HCT116 (cell line): ENCODE measurements around the gene DHRSX. TPM values are rescaled to one million over a fixed set of nuclear protein-coding genes. Genes with fewer than 3 reads are reported as not detected.

Experiments
- ATAC-seq: fragments of 200-7000 bp; cut with Tn5 transposase; 2 replicates; pipeline ENCODE4 v1.9.1; 2020; ENCODE audit warnings: mild to moderate bottlenecking, moderate library complexity
- BruUV-seq: library from RNA; stranded (reverse); fragments of 400-500 nt; replicated peaks from 2 replicates; lab custom pipeline; 2021; lab: Mats Ljungman, UMichigan
- CTCF ChIA-PET: fragments of 300-600 bp; sonication (Branson Sonifier 250); formaldehyde crosslinking; loops from one replicate; lab custom pipeline; 2021; ENCODE audit warnings: antibody characterized with exemption; lab: Charles Lee
- POLR2A ChIA-PET: fragments of 300-600, 350-600 bp; sonication (Branson Sonifier 250); formaldehyde crosslinking; loops from one replicate; lab custom pipeline; 2021; ENCODE audit warnings: antibody characterized with exemption; lab: Charles Lee
- RAD21 ChIA-PET, 2 experiments: fragments of 300-600 bp; sonication (Branson Sonifier 250); formaldehyde crosslinking; loops; one replicate each; lab custom pipeline; 2023; ENCODE audit warnings: low total read pairs in 2 of 2; ENCODE audit not compliant: uncharacterized antibody in 2 of 2, unreplicated experiment in 2 of 2, low non-redundant PET in 1 of 2; lab: Charles Lee
- DNase-seq: peaks from one replicate; pipeline ENCODE4 v3.0.0-alpha.2; 2010; ENCODE audit warnings: low read depth, low spot score
- H2AFZ ChIP-seq: fragments of 200-600 bp; shearing (Covaris generic), sonication (generic); 2 replicates; pipeline ENCODE4 v1.6.1; 2017; ENCODE audit warnings: low read depth, mixed run types, mixed read lengths, antibody characterized with exemption, low read length; ENCODE audit not compliant: poor library complexity, severe bottlenecking
- H3K27ac ChIP-seq: 2 replicates; pipeline ENCODE4 v1.5.1; 2012; ENCODE audit warnings: low read depth, low read length
- H3K27me3 ChIP-seq: fragments of 200-600 bp; sonication (generic); 2 replicates; pipeline ENCODE4 v1.6.1; 2016; ENCODE audit warnings: mixed run types, low read length, mixed read lengths; ENCODE audit not compliant: insufficient read depth
- H3K36me3 ChIP-seq, 2 experiments: fragments of 200-500 bp in 1 of 2; fragments of 200-600 bp in 1 of 2; sonication (Bioruptor generic) in 1 of 2; sonication (generic) in 1 of 2; 2 replicates each; pipeline versions ENCODE4 v1.5.1 to v1.6.1; 2014 to 2016; ENCODE audit warnings: low read length in 2 of 2, inconsistent platforms in 1 of 2, mixed read lengths in 1 of 2, mixed run types in 1 of 2; ENCODE audit not compliant: insufficient read depth in 2 of 2, control insufficient read depth in 1 of 2
- H3K4me1 ChIP-seq, 2 experiments: fragments of 200-600 bp in 1 of 2; sonication (generic) in 1 of 2; 2 replicates each; pipeline versions ENCODE4 v1.5.1 to v1.6.1; 2012 to 2017; ENCODE audit warnings: low read length in 2 of 2, inconsistent platforms in 1 of 2, mild to moderate bottlenecking in 1 of 2, mixed read lengths in 1 of 2, mixed run types in 1 of 2, moderate library complexity in 1 of 2; ENCODE audit not compliant: insufficient read depth in 2 of 2, control insufficient read depth in 1 of 2
- H3K4me2 ChIP-seq: fragments of 200-600 bp; sonication (generic); 2 replicates; pipeline ENCODE4 v1.6.1; 2017; ENCODE audit warnings: mixed run types, low read length, mixed read lengths
- H3K4me3 ChIP-seq, 2 experiments: fragments of 200-600 bp in 1 of 2; sonication (generic) in 1 of 2; replicated peaks in 1 of 2; 2 replicates each; pipeline ENCODE4 v1.5.1; 2011 to 2016; ENCODE audit warnings: low read length in 2 of 2, control low read depth in 1 of 2, low read depth in 1 of 2, mild to moderate bottlenecking in 1 of 2, mixed read lengths in 1 of 2, mixed run types in 1 of 2
- H3K79me2 ChIP-seq: fragments of 200-600 bp; sonication (generic); 2 replicates; pipeline ENCODE4 v1.6.1; 2017; ENCODE audit warnings: mild to moderate bottlenecking, mixed run types, low read length, moderate library complexity, mixed read lengths; ENCODE audit not compliant: insufficient read depth
- H3K9ac ChIP-seq: fragments of 200-600 bp; sonication (generic); 2 replicates; pipeline ENCODE4 v1.6.1; 2016; ENCODE audit warnings: low read length, mixed read lengths
- H3K9me2 ChIP-seq: fragments of 200-600 bp; sonication (generic), shearing (Covaris generic); 2 replicates; pipeline ENCODE4 v1.6.1; 2017; ENCODE audit warnings: mixed run types, mild to moderate bottlenecking, moderate library complexity; ENCODE audit not compliant: insufficient read depth
- H3K9me3 ChIP-seq, 2 experiments: fragments of 200-500 bp in 1 of 2; fragments of 200-600 bp in 1 of 2; sonication (Bioruptor generic) in 1 of 2; sonication (generic) in 1 of 2; 2 replicates each; pipeline ENCODE4 v1.6.1; 2014 to 2017; ENCODE audit warnings: low read length in 2 of 2, mixed read lengths in 2 of 2, inconsistent platforms in 1 of 2, low read depth in 1 of 2, mild to moderate bottlenecking in 1 of 2, mixed run types in 1 of 2, moderate library complexity in 1 of 2; ENCODE audit not compliant: control insufficient read depth in 1 of 2, insufficient read depth in 1 of 2
- H4K20me1 ChIP-seq: fragments of 200-600 bp; sonication (generic), shearing (Covaris generic); 2 replicates; pipeline ENCODE4 v1.6.1; 2017; ENCODE audit warnings: mixed run types, mild to moderate bottlenecking, moderate library complexity; ENCODE audit not compliant: insufficient read depth
- ATF3 ChIP-seq: IDR thresholded peaks from 2 replicates; pipeline ENCODE4 v1.6.1; 2012
- CEBPB ChIP-seq: IDR thresholded peaks from 2 replicates; pipeline ENCODE4 v1.6.1; 2012; ENCODE audit warnings: low read depth
- EGR1 ChIP-seq: IDR thresholded peaks from 2 replicates; pipeline ENCODE4 v1.6.1; 2012; ENCODE audit warnings: low read depth
- ELF1 ChIP-seq: IDR thresholded peaks from 2 replicates; pipeline ENCODE4 v1.6.1; 2012; ENCODE audit warnings: low read depth, borderline replicate concordance
- EZH2 ChIP-seq: fragments of 200-600 bp; sonication (generic); IDR thresholded peaks from 2 replicates; pipeline ENCODE4 v1.6.1; 2017; ENCODE audit warnings: antibody characterized with exemption, mixed run types
- EZH2phosphoT487 ChIP-seq: fragments of 200-600 bp; IDR thresholded peaks from 2 replicates; pipeline ENCODE4 v1.6.1; 2018; ENCODE audit warnings: antibody characterized with exemption, borderline replicate concordance
- FOSL1 ChIP-seq: IDR thresholded peaks from 2 replicates; pipeline ENCODE4 v1.6.1; 2012; ENCODE audit warnings: low read depth
- JUND ChIP-seq: IDR thresholded peaks from 2 replicates; pipeline ENCODE4 v1.6.1; 2012
- POLR2A ChIP-seq: IDR thresholded peaks from 2 replicates; pipeline ENCODE4 v1.7.0; 2011; ENCODE audit warnings: borderline replicate concordance; ENCODE audit not compliant: insufficient read depth, insufficient read length; ENCODE audit errors: extremely low read depth
- POLR2AphosphoS5 ChIP-seq: IDR thresholded peaks from 2 replicates; pipeline ENCODE4 v1.6.1; 2011; ENCODE audit warnings: mild to moderate bottlenecking, low read depth, low read length, moderate library complexity
- RAD21 ChIP-seq: IDR thresholded peaks from 2 replicates; pipeline ENCODE4 v1.6.1; 2012; ENCODE audit warnings: low read depth, mild to moderate bottlenecking
- SP1 ChIP-seq: IDR thresholded peaks from 2 replicates; pipeline ENCODE4 v1.6.1; 2012; ENCODE audit warnings: low read depth
- YY1 ChIP-seq: IDR thresholded peaks from 2 replicates; pipeline ENCODE4 v1.6.1; 2011; ENCODE audit warnings: low read length, low read depth, moderate library complexity, mild to moderate bottlenecking; ENCODE audit not compliant: insufficient replicate concordance; ENCODE audit errors: extremely low read depth
- ZBTB33 ChIP-seq: IDR thresholded peaks from 2 replicates; pipeline ENCODE4 v1.6.1; 2011; ENCODE audit warnings: mild to moderate bottlenecking, low read length, moderate library complexity; ENCODE audit not compliant: insufficient replicate concordance; ENCODE audit errors: extremely low read depth
- ZFX ChIP-seq: fragments of 450-650 bp; IDR thresholded peaks from 2 replicates; pipeline ENCODE4 v1.6.1; 2017
- ZNF274 ChIP-seq: fragments of 200-500 bp; sonication (Bioruptor generic); IDR thresholded peaks from 2 replicates; pipeline ENCODE4 v1.6.1; 2014; ENCODE audit warnings: mild to moderate bottlenecking, low read depth, low read length, inconsistent platforms
- intact Hi-C: fragments of 100-400 bp; cut with micrococcal nuclease; formaldehyde crosslinking; loops from 2 replicates; pipeline ENCODE4 v1.10.0; 2022
- total RNA-seq: library from RNA; stranded (reverse); gene quantifications from one replicate; pipeline ENCODE4 v1.2.1, GENCODE V29; 2021; ENCODE audit not compliant: unreplicated experiment
- TF ChIP-seq, protein P1 (sequence below), 3 experiments: fragments of 200-600 bp in 1 of 3; sonication (generic) in 1 of 3; IDR thresholded peaks in 2 of 3; conservative IDR thresholded peaks in 1 of 3; 2 replicates each; pipeline ENCODE4 v1.5.1; 2012 to 2017; ENCODE audit warnings: low read depth in 2 of 3, low read length in 2 of 3, antibody characterized with exemption in 1 of 3, borderline replicate concordance in 1 of 3, control low read depth in 1 of 3, mild to moderate bottlenecking in 1 of 3, mixed read lengths in 1 of 3, mixed run types in 1 of 3, moderate library complexity in 1 of 3; ENCODE audit not compliant: insufficient read depth in 1 of 3

The DHRSX gene
- total RNA-seq, 1 experiment from 2014 or later: 11.9 TPM

DNA sequence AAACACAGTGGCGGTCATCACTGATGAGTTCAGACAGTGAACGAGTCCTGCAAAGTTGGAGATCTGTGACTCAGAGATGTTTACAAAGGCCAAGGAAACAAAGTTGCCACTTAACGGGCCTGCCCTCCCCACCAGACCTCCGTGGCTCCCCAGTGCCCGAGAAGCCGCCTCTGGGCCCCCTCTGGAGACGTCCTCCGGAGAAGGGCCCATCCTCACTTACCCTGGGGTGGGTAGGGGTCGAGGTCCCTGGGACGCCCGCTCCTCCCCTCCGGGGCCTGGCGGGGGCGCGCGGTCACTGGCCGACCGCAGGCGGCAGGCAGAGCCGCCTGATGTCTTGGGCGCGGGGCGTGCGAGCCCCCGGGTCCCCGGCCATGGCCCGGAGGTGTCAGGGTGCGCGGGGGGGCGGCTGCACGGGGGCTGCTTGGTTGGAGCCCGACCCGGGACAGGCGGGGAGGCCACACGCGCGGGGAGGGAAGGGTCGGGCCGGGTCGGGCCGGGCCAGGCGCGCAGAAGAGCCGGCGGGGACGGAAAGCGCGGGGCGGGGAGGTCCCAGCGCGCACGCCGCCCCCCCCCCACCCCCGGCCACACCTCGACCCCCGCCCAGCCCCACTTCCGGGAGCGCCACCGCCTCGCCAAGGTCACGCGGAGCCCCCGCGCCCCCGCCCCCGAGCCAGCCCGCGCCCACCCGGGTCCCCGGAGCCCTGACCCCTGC lies 529 bp downstream of the DHRSX start:
- no peaks in the 10 kb centered on the region for H3K27me3 ChIP-seq
- no peaks in the 10 kb centered on the region for H3K9me3 ChIP-seq
- ChIA-PET RAD21 (no interaction called here), POLR2A (no interaction called here), CTCF (no interaction called here)
- H3K4me2 ChIP-seq: peak overlapping the region; percentile 75
- peak; percentile 69 for ATAC-seq
- H3K36me3 ChIP-seq: no peaks in the 10 kb centered on the region; a peak in 1 of 4 replicates
- H3K4me3 ChIP-seq: peak overlapping the region; percentile 61 to 72
- peaks cover 49% of the 10 kb centered on the region for H3K79me2 ChIP-seq
- no peaks in the 10 kb centered on the region for H3K9me2 ChIP-seq
- H2AFZ ChIP-seq: no peak overlapping the region
- TF ChIP-seq EZH2phosphoT487 (no peak), ZFX (peak; percentile 48), EGR1 (no peak), JUND (no peak), YY1 (no peak), ATF3 (no peak), ZBTB33 (no peak), ZNF274 (no peak), ELF1 (no peak), SP1 (no peak), EZH2 (no peak), FOSL1 (no peak), RAD21 (peak; percentile 23; the same call in 1 of the 2 replicates), POLR2A (no peak), CEBPB (no peak), POLR2AphosphoS5 (peak; percentile 18; the same call in 1 of the 2 replicates)
- TF ChIP-seq, protein P1, sequence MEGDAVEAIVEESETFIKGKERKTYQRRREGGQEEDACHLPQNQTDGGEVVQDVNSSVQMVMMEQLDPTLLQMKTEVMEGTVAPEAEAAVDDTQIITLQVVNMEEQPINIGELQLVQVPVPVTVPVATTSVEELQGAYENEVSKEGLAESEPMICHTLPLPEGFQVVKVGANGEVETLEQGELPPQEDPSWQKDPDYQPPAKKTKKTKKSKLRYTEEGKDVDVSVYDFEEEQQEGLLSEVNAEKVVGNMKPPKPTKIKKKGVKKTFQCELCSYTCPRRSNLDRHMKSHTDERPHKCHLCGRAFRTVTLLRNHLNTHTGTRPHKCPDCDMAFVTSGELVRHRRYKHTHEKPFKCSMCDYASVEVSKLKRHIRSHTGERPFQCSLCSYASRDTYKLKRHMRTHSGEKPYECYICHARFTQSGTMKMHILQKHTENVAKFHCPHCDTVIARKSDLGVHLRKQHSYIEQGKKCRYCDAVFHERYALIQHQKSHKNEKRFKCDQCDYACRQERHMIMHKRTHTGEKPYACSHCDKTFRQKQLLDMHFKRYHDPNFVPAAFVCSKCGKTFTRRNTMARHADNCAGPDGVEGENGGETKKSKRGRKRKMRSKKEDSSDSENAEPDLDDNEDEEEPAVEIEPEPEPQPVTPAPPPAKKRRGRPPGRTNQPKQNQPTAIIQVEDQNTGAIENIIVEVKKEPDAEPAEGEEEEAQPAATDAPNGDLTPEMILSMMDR (IDR thresholded peaks at IDR 0.05 in 2 of 3, conservative IDR thresholded peaks at IDR 0.05 in 1 of 3; ENCODE audit: borderline replicate concordance in 1 of 3, insufficient read depth in 1 of 3, low read depth in 2 of 3, low read length in 2 of 3): peak in 1 of 3 experiments; percentile 9; a peak in 1 of 6 replicates
- peaks cover 3 to 6% of the 10 kb centered on the region in 2 experiments; a peak in 2 of 4 replicates for H3K4me1 ChIP-seq
- DNase-seq: no peak
- intact Hi-C loops: no loop called here
- peak overlapping the region; percentile 76 for H3K9ac ChIP-seq
- no TSS peak for BruUV-seq
- H3K27ac ChIP-seq: peak overlapping the region; percentile 72; the same call in 1 of the 2 replicates
- H4K20me1 ChIP-seq: no peaks in the 10 kb centered on the region
